OCI-LY1 (cell line): Measurements from ENCODE around the gene SOX18.

Experiments used
- H2AFZ ChIP-seq: fragments of 200-600 bp; sonication (generic), shearing (Covaris generic); 2 replicates; pipeline ENCODE4 v1.6.0; 2014; ENCODE audit warnings: antibody characterized with exemption, mild to moderate bottlenecking, low read length
- H3F3A ChIP-seq: fragments of 200-600 bp; sonication (generic), shearing (Covaris generic); 2 replicates; pipeline ENCODE4 v1.6.0; 2014; ENCODE audit warnings: mild to moderate bottlenecking, antibody characterized with exemption, low read length, moderate library complexity; ENCODE audit not compliant: insufficient read depth
- H3K27ac ChIP-seq: fragments of 200-600 bp; sonication (generic); 2 replicates; pipeline ENCODE4 v1.5.1; 2014; ENCODE audit warnings: low read length, mixed run types, mild to moderate bottlenecking, low read depth; ENCODE audit not compliant: poor library complexity, severe bottlenecking
- H3K27me3 ChIP-seq: fragments of 200-600 bp; sonication (generic); 2 replicates; pipeline ENCODE4 v1.6.0; 2014; ENCODE audit warnings: antibody characterized with exemption, mild to moderate bottlenecking, low read length, moderate library complexity; ENCODE audit not compliant: insufficient read depth
- H3K36me3 ChIP-seq: fragments of 200-600 bp; sonication (generic); 2 replicates; pipeline ENCODE4 v1.6.1; 2014; ENCODE audit warnings: mild to moderate bottlenecking, antibody characterized with exemption, low read length, moderate library complexity, mixed read lengths; ENCODE audit not compliant: insufficient read depth
- H3K4me1 ChIP-seq: fragments of 200-600 bp; sonication (generic); 2 replicates; pipeline ENCODE4 v1.5.1; 2014; ENCODE audit warnings: mild to moderate bottlenecking, low read length, moderate library complexity; ENCODE audit not compliant: insufficient read depth, severe bottlenecking
- H3K4me2 ChIP-seq: fragments of 200-600 bp; sonication (generic), shearing (Covaris generic); 2 replicates; pipeline ENCODE4 v1.6.1; 2014; ENCODE audit warnings: low read length
- H3K4me3 ChIP-seq: fragments of 200-600 bp; sonication (generic); 2 replicates; pipeline ENCODE4 v1.5.1; 2014; ENCODE audit warnings: low read length, low read depth, mild to moderate bottlenecking, mixed read lengths; ENCODE audit not compliant: poor library complexity, severe bottlenecking
- H3K79me2 ChIP-seq: fragments of 200-600 bp; shearing (Covaris generic); 2 replicates; pipeline ENCODE4 v1.6.1; 2016; ENCODE audit warnings: mixed run types, low read length, mixed read lengths; ENCODE audit not compliant: insufficient read depth
- H3K9ac ChIP-seq: fragments of 200-600 bp; sonication (generic), shearing (Covaris generic); 2 replicates; pipeline ENCODE4 v1.6.1; 2014; ENCODE audit warnings: mild to moderate bottlenecking, low read length, mixed read lengths
- H3K9me2 ChIP-seq: fragments of 200-600 bp; sonication (generic), shearing (Covaris generic); 2 replicates; pipeline ENCODE4 v1.6.1; 2014; ENCODE audit warnings: low read depth, mild to moderate bottlenecking, low read length, mixed read lengths
- H3K9me3 ChIP-seq: fragments of 200-600 bp; shearing (Covaris generic); 2 replicates; pipeline ENCODE4 v1.6.1; 2014; ENCODE audit warnings: low read length, mixed read lengths
- H4K20me1 ChIP-seq: fragments of 200-600 bp; sonication (generic), shearing (Covaris generic); 2 replicates; pipeline ENCODE4 v1.6.0; 2016; ENCODE audit warnings: mild to moderate bottlenecking, low read length; ENCODE audit not compliant: insufficient read depth
- EZH2 ChIP-seq: fragments of 200-600 bp; sonication (generic), shearing (Covaris generic); IDR thresholded peaks from 2 replicates; pipeline ENCODE4 v1.8.0; 2017; ENCODE audit warnings: borderline replicate concordance, mixed run types, mild to moderate bottlenecking, antibody characterized with exemption, low read length, moderate library complexity, mixed read lengths
- TF ChIP-seq, protein P1 (sequence below): fragments of 200-600 bp; sonication (generic), shearing (Covaris generic); IDR thresholded peaks from 2 replicates; pipeline ENCODE4 v1.5.1; 2017; ENCODE audit warnings: mild to moderate bottlenecking, antibody characterized with exemption, low read length, moderate library complexity, mixed read lengths

Gene SOX18

DNA sequence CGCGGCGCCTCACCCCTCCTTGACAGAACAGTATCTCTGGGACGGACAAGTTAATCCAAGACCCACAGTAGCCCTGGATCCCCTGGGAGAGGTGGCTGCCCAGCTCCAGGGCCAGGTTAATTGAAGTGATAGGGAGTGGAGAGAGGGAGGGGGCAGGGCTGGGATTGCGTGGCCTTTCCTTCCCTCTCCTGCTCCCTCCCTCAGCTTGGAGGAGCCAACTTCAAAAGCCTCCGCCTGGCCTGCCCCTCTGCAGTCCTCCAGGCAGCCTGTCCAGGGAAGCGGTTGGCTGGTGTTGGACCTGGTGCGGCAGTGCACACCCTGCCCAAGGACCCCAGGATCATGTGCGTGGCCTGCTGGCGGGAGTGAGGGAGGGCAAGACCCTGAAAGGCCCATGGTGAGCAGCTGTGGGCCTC is 13.5 kb downstream of the SOX18 start, which contains the start of gene C20orf204:
C20orf204 (plus strand) TSS at position 250 of the 413 bp plus-strand sequence; CDS start at position 392, 142 bp downstream.
- H3K9me2 ChIP-seq: no peaks in the 10 kb centered on the region
- H4K20me1 ChIP-seq: no peaks in the 10 kb centered on the region
- TF ChIP-seq, protein P1, sequence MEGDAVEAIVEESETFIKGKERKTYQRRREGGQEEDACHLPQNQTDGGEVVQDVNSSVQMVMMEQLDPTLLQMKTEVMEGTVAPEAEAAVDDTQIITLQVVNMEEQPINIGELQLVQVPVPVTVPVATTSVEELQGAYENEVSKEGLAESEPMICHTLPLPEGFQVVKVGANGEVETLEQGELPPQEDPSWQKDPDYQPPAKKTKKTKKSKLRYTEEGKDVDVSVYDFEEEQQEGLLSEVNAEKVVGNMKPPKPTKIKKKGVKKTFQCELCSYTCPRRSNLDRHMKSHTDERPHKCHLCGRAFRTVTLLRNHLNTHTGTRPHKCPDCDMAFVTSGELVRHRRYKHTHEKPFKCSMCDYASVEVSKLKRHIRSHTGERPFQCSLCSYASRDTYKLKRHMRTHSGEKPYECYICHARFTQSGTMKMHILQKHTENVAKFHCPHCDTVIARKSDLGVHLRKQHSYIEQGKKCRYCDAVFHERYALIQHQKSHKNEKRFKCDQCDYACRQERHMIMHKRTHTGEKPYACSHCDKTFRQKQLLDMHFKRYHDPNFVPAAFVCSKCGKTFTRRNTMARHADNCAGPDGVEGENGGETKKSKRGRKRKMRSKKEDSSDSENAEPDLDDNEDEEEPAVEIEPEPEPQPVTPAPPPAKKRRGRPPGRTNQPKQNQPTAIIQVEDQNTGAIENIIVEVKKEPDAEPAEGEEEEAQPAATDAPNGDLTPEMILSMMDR: no peak
- TF ChIP-seq EZH2: no peak
- H3K27ac ChIP-seq: no peak within 1 kb of the TSS
- H2AFZ ChIP-seq: no peak within 1 kb of the TSS
- H3K36me3 ChIP-seq: peaks cover 20% of the 10 kb centered on the region
- H3K9me3 ChIP-seq: no peaks in the 10 kb centered on the region
- no peak within 1 kb of the TSS for H3K9ac ChIP-seq
- no peak within 1 kb of the TSS for H3K4me2 ChIP-seq
- no peak within 1 kb of the TSS for H3K4me3 ChIP-seq
- peaks cover 12% of the 10 kb centered on the region for H3K4me1 ChIP-seq
- no peaks in the 10 kb centered on the region for H3K27me3 ChIP-seq
- H3F3A ChIP-seq: no peaks in the 10 kb centered on the region
- H3K79me2 ChIP-seq: no peaks in the 10 kb centered on the region

DNA sequence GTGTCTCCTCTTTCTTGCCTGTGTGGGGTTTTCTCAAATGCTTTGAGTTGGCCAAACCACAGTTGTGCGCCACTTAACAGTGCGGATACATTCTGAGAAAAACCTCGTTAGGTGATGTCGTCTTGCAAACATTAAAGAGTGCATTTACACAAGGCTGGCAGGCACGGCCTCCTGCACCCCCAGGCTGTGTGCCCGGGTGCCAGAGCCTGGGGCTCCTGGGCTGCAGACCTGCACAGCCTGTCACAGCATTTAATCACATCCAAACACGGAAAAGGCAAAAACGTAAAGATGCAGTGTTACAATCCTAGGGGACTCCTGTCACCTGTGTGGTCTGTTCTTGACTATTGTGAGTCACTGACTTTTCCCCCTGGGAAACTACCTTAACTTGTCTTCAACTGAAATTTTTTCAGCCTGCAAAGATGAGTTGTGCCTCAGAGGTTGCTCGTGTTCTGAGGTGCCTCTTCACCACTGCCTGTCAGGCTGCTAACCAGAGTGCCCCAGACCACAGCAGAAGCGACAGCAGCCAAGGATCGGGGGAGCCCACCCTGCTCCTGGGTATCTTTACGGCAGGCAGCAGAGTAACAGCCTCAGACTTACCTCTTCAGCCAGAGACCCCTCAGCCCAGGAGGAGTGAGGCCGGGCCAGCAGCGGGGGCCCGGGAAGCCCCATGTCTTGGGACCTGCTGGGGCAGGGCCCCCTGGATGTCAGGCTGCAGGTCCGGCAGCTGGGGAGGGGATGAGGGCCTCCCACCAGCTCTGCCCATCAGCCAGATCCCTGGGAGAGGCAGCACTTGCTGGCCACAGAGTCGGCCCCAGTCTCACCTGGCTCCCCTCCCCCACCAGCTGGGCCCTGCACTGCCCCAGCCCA is 14.1 kb downstream of the SOX18 start:
- Histone ChIP-seq H3K27ac (no peak overlapping the region), H3K9ac (no peak overlapping the region), H3K9me3 (no peaks in the 10 kb centered on the region), H3K4me3 (no peak overlapping the region), H3K79me2 (no peaks in the 10 kb centered on the region), H3K27me3 (no peaks in the 10 kb centered on the region), H2AFZ (no peak overlapping the region), H4K20me1 (no peaks in the 10 kb centered on the region), H3K4me2 (no peak overlapping the region), H3K9me2 (no peaks in the 10 kb centered on the region), H3K36me3 (peaks cover 25% of the 10 kb centered on the region), H3F3A (no peaks in the 10 kb centered on the region), H3K4me1 (peaks cover 12% of the 10 kb centered on the region)
- no peak for TF ChIP-seq EZH2
- TF ChIP-seq, protein P1: no peak

DNA sequence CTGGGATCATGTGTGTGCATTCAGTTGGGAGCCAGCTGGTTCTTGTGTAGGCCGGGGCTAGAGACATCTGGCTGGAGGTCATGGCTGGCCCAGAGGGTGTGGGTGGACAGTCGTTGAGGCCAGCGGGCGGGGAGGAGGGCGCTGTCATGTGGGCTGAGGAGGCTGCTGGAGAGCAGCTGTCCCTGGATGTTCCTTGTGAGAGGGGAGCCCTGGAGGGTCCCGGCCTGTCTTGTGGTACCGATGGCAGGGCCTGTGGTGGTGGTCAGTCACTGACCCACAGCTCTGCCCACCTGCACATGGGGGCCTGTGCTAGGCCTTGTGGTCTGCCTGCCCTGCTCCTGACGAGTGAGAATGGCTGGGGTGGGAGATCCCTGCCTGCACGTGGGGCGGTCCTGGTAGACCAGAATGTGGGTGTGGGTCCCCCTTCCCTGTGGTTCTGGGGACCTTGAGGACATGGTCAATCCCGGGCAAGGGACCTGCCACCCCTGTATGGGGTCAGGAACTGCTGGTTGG is 15.4 kb downstream of the SOX18 start:
- no peak overlapping the region for H3K27ac ChIP-seq
- no peaks in the 10 kb centered on the region for H3K9me2 ChIP-seq
- no peak for TF ChIP-seq EZH2
- TF ChIP-seq, protein P1: no peak
- no peak overlapping the region for H3K4me2 ChIP-seq
- H3K9ac ChIP-seq: no peak overlapping the region
- no peak overlapping the region for H3K4me3 ChIP-seq
- H2AFZ ChIP-seq: no peak overlapping the region
- H4K20me1 ChIP-seq: no peaks in the 10 kb centered on the region
- H3K36me3 ChIP-seq: peaks cover 34% of the 10 kb centered on the region
- no peaks in the 10 kb centered on the region for H3F3A ChIP-seq
- no peaks in the 10 kb centered on the region for H3K27me3 ChIP-seq
- H3K4me1 ChIP-seq: peaks cover 12% of the 10 kb centered on the region
- H3K79me2 ChIP-seq: no peaks in the 10 kb centered on the region
- H3K9me3 ChIP-seq: no peaks in the 10 kb centered on the region
